Measurements from ENCODE around the gene MNAT1.

The MNAT1 gene

GRCh38 chr14:60981633-60982455, 247.3 kb downstream of the MNAT1 start:
- peak; percentile 52 for DNase-seq (ENCODE audit: low read depth)
- no peak for TF ChIP-seq CTCF (conservative IDR thresholded peaks at IDR 0.05; ENCODE audit: low read depth, low read length)
- peak overlapping the region; percentile 89 for H3K4me3 ChIP-seq (ENCODE audit: low read length)

DNA sequence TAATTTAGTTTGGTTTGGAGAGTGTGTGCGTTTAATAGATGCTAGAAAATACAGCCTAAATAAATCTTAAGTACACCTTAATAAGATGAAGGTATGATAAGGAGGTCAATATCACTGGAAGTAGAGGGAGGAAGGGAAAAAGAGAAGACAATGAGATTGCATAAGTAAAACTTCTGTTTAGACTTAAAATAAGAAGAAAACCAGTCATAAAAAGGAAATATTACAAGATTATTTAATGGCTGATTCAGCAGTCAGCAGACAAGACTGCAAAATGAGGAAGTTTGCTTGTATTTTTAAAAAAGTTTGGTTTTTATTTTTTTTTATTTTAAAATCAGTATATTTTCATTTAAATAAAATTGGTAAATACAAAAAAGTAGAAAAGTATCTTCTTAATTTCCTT, 249.6 kb downstream of the MNAT1 start:
- H3K4me3 ChIP-seq (ENCODE audit: low read length) = no peak overlapping the region

DNA sequence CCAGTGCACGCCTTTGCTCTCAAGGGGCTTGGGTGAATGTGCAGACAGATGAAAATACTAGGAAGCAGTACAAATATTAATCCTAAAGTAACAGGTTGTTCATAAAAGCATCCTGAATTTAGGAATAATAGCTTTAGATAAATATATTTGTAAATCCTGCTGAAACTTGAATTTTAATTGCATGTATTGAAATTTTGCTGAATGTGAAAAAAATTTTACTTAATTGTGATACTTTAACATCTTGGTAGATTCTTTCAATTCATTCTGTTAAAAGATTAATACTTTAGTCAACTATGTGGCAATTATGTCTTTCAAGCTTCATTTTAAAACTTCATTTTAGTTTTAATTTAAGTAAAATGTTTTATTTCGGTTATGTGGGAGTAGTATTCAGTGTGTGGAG, 251.9 kb downstream of the MNAT1 start:
- TF ChIP-seq CTCF (conservative IDR thresholded peaks at IDR 0.05; ENCODE audit: low read depth, low read length) = no peak
- no peak overlapping the region for H3K4me3 ChIP-seq (ENCODE audit: low read length)
- DNase-seq (ENCODE audit: low read depth) = no peak

More for the DNA sequence above, 249.6 kb downstream of the MNAT1 start:
- TF ChIP-seq CTCF (conservative IDR thresholded peaks at IDR 0.05; ENCODE audit: low read depth, low read length) = no peak
- no peak for DNase-seq (ENCODE audit: low read depth)

- DNase-seq (ENCODE audit: low read depth) = no peak
- H3K4me3 ChIP-seq (ENCODE audit: low read length) = no peak overlapping the region
- no peak for TF ChIP-seq CTCF (conservative IDR thresholded peaks at IDR 0.05; ENCODE audit: low read depth, low read length)
Measured at GRCh38 chr14:60989599-60989998, 255.0 kb downstream of the MNAT1 start.

GRCh38 chr14:60998617-60999016, 264.1 kb downstream of the MNAT1 start:
- TF ChIP-seq CTCF (conservative IDR thresholded peaks at IDR 0.05; ENCODE audit: low read depth, low read length) = no peak
- DNase-seq (ENCODE audit: low read depth) = no peak
- H3K4me3 ChIP-seq (ENCODE audit: low read length) = no peak overlapping the region

GRCh38 chr14:60999536-60999935, 265.0 kb downstream of the MNAT1 start:
- no peak overlapping the region for H3K4me3 ChIP-seq (ENCODE audit: low read length)
- TF ChIP-seq CTCF (conservative IDR thresholded peaks at IDR 0.05; ENCODE audit: low read depth, low read length) = no peak
- DNase-seq (ENCODE audit: low read depth) = no peak

- no peak overlapping the region for H3K4me3 ChIP-seq (ENCODE audit: low read length)
- no peak for DNase-seq (ENCODE audit: low read depth)
- no peak for TF ChIP-seq CTCF (conservative IDR thresholded peaks at IDR 0.05; ENCODE audit: low read depth, low read length)
Measured at GRCh38 chr14:61003571-61003970, 269.0 kb downstream of the MNAT1 start.

All from retinal pigment epithelial cell (primary cell).